T-cell (primary cell): ENCODE results near the gene TUBGCP6. TPM values are rescaled to one million over a fixed set of nuclear protein-coding genes. Genes with fewer than 3 reads are reported as not detected.

Experiments used
- ATAC-seq, 4 experiments: fragments of 200-7000 bp in 3 of 4; fragments of 150-1000 bp in 1 of 4; cut with Tn5 transposase; replicated peaks in 1 of 4; 1 replicate in 3 of 4; 2 replicates in 1 of 4; pipeline ENCODE4 v1.10.0; 2021; ENCODE audit warnings: moderate library complexity in 3 of 4, mild to moderate bottlenecking in 2 of 4, moderate number of reproducible peaks in 1 of 4
- CTCF ChIA-PET, 2 donors: fragments of 300-600 bp; sonication (Branson Sonifier 250); formaldehyde crosslinking; loops; one replicate each; lab custom pipeline; 2022; ENCODE audit warnings: antibody characterized with exemption in 2 of 2; lab: Charles Lee
- POLR2A ChIA-PET, 2 donors: fragments of 300-600 bp; sonication (Branson Sonifier 250); formaldehyde crosslinking; loops; one replicate each; lab custom pipeline; 2022; ENCODE audit warnings: antibody characterized with exemption in 2 of 2; lab: Charles Lee
- DNase-seq, 35 experiments: peaks; one replicate each; pipeline versions ENCODE4 v3.0.0 to v3.0.0-alpha.2; 2013 to 2023
- H3K27ac ChIP-seq: one replicate; pipeline ENCODE4 v1.5.1; 2013; ENCODE audit warnings: low read length
- H3K27me3 ChIP-seq, 2 experiments: replicated peaks in 1 of 2; 1 replicate in 1 of 2; 2 replicates in 1 of 2; pipeline versions ENCODE4 v1.6.1 to v1.7.0; 2013; ENCODE audit warnings: low read length in 1 of 2, mixed read lengths in 1 of 2; ENCODE audit not compliant: control insufficient read depth in 2 of 2, insufficient read depth in 2 of 2; ENCODE audit errors: extremely low read depth in 1 of 2
- H3K36me3 ChIP-seq, 2 donors: 1 replicate in 1 of 2; 2 replicates in 1 of 2; pipeline versions ENCODE4 v1.6.1 to v1.7.0; 2013; ENCODE audit warnings: low read length in 1 of 2; ENCODE audit not compliant: control insufficient read depth in 2 of 2, insufficient read depth in 1 of 2; ENCODE audit errors: extremely low read depth in 1 of 2
- H3K4me1 ChIP-seq, 2 experiments: 1 replicate in 1 of 2; 2 replicates in 1 of 2; pipeline versions ENCODE4 v1.6.1 to v1.7.0; 2013; ENCODE audit warnings: low read length in 2 of 2, mixed read lengths in 1 of 2; ENCODE audit not compliant: insufficient read depth in 2 of 2, control insufficient read depth in 1 of 2; ENCODE audit errors: extremely low read depth in 1 of 2
- H3K4me3 ChIP-seq, 2 donors: 1 replicate in 1 of 2; 2 replicates in 1 of 2; pipeline versions ENCODE4 v1.5.1 to v1.7.0; 2013; ENCODE audit warnings: mild to moderate bottlenecking in 2 of 2, low read length in 1 of 2, moderate library complexity in 1 of 2; ENCODE audit not compliant: control insufficient read depth in 1 of 2; ENCODE audit errors: extremely low read depth in 1 of 2
- H3K9me3 ChIP-seq: 2 replicates; pipeline ENCODE4 v1.7.0; 2013
- H3K27ac Mint-ChIP-seq, 2 donors: one replicate each; pipeline ENCODE4 v1.8.0; 2020 to 2021; ENCODE audit warnings: mild to moderate bottlenecking in 2 of 2, mixed read lengths in 2 of 2
- H3K27me3 Mint-ChIP-seq, 2 donors: one replicate each; pipeline ENCODE4 v1.8.0; 2021 to 2022; ENCODE audit warnings: mixed read lengths in 2 of 2
- H3K36me3 Mint-ChIP-seq: one replicate; pipeline ENCODE4 v1.8.0; 2021; ENCODE audit warnings: mixed read lengths
- H3K4me1 Mint-ChIP-seq, 3 donors: one replicate each; pipeline ENCODE4 v1.8.0; 2020 to 2022; ENCODE audit warnings: mixed read lengths in 3 of 3, mild to moderate bottlenecking in 1 of 3
- H3K4me3 Mint-ChIP-seq, 3 donors: one replicate each; pipeline ENCODE4 v1.8.0; 2020 to 2022; ENCODE audit warnings: mild to moderate bottlenecking in 3 of 3, mixed read lengths in 3 of 3, moderate library complexity in 3 of 3
- H3K9me3 Mint-ChIP-seq, 3 donors: one replicate each; pipeline ENCODE4 v1.8.0; 2020 to 2022; ENCODE audit warnings: mixed read lengths in 3 of 3
- WGBS: methylation state at CpG from one replicate; pipeline ENCODE4 v1.1.5; 2013; ENCODE audit warnings: missing lambda C conversion rate; ENCODE audit not compliant: insufficient coverage; 5-methylcytosine and 5-hydroxymethylcytosine counted together
- total RNA-seq, 35 experiments: library from RNA in 6 of 35; stranded (reverse) in 6 of 35; fragments of 120-200 nt in 1 of 35; gene quantifications; one replicate each; pipeline versions ENCODE4 v1.2.1 to v1.2.4 and lab custom pipeline; 2013 to 2026

The TUBGCP6 gene
- total RNA-seq, 5 donors from 2014 or later (not counting 1 experiment from before 2014, with no cell fraction given): 129 to 144 (median 132) TPM

GRCh38 chr22:50289942-50290630, 45.3 kb upstream of the TUBGCP6 start:
- H3K36me3 Mint-ChIP-seq: no peaks in the 10 kb centered on the region
- no peak for ATAC-seq
- WGBS: 91% methylated on average over 32 of the region's 37 CpGs

GRCh38 chr22:50289151-50289941, 44.5 kb upstream of the TUBGCP6 start:
- Mint-ChIP-seq H3K27me3 (peaks cover 14 to 21% of the 10 kb centered on the region in 2 donors), H3K27ac (no peak overlapping the region), H3K4me1 (peaks cover 6% of the 10 kb centered on the region in 3 donors), H3K4me3 (no peak overlapping the region), H3K9me3 (no peaks in the 10 kb centered on the region), H3K36me3 (no peaks in the 10 kb centered on the region)
- Histone ChIP-seq H3K27ac (no peak overlapping the region), H3K4me3 (no peak overlapping the region), H3K4me1 (peaks cover 0 to 20% of the 10 kb centered on the region in 2 experiments), H3K27me3 (peaks cover 0 to 61% of the 10 kb centered on the region in 2 experiments), H3K9me3 (no peaks in the 10 kb centered on the region), H3K36me3 (no peaks in the 10 kb centered on the region)
- POLR2A ChIA-PET: no interaction called here
- CTCF ChIA-PET: interaction anchor here in 1 of 2 donors (0.6 kb wide), 1 partner anchor 36 kb away, joined by 4 read pairs; no protein-coding TSS in a partner anchor
- 95% methylated on average over 57 of the region's 57 CpGs for WGBS
- DNase-seq: no peak
- no peak for ATAC-seq

More at GRCh38 chr22:50289942-50290630, 45.3 kb upstream of the TUBGCP6 start:
- Histone ChIP-seq H3K4me3 (no peak overlapping the region), H3K36me3 (no peaks in the 10 kb centered on the region), H3K27me3 (peaks cover 0 to 63% of the 10 kb centered on the region in 2 experiments), H3K9me3 (no peaks in the 10 kb centered on the region), H3K27ac (no peak overlapping the region), H3K4me1 (peaks cover 0 to 22% of the 10 kb centered on the region in 2 experiments)
- CTCF ChIA-PET: no interaction called here
- H3K27ac Mint-ChIP-seq: no peak overlapping the region
- no peaks in the 10 kb centered on the region for H3K9me3 Mint-ChIP-seq
- peaks cover 14 to 23% of the 10 kb centered on the region in 2 donors for H3K27me3 Mint-ChIP-seq
- H3K4me1 Mint-ChIP-seq: peaks cover 6% of the 10 kb centered on the region in 3 donors
- POLR2A ChIA-PET: no interaction called here
- H3K4me3 Mint-ChIP-seq: no peak overlapping the region
- no peak for DNase-seq

- CTCF ChIA-PET: no interaction called here
Measured at GRCh38 chr22:50287731-50288130, 42.9 kb upstream of the TUBGCP6 start.

GRCh38 chr22:50286701-50287318, 42.0 kb upstream of the TUBGCP6 start:
- Histone ChIP-seq H3K27ac (no peak overlapping the region), H3K27me3 (peaks cover 0 to 38% of the 10 kb centered on the region in 2 experiments), H3K4me3 (no peak overlapping the region), H3K4me1 (peaks cover 0 to 2% of the 10 kb centered on the region in 2 experiments), H3K9me3 (no peaks in the 10 kb centered on the region), H3K36me3 (no peaks in the 10 kb centered on the region)
- CTCF ChIA-PET: no interaction called here
- H3K27me3 Mint-ChIP-seq: peaks cover 7 to 10% of the 10 kb centered on the region in 2 donors
- no peak overlapping the region for H3K27ac Mint-ChIP-seq
- H3K36me3 Mint-ChIP-seq: no peaks in the 10 kb centered on the region
- ATAC-seq (no peak), DNase-seq (no peak)
- H3K4me1 Mint-ChIP-seq: no peaks in the 10 kb centered on the region
- WGBS: 86% methylated on average over 37 of the region's 40 CpGs
- H3K9me3 Mint-ChIP-seq: no peaks in the 10 kb centered on the region
- POLR2A ChIA-PET: no interaction called here
- no peak overlapping the region for H3K4me3 Mint-ChIP-seq

More at GRCh38 chr22:50287731-50288130, 42.9 kb upstream of the TUBGCP6 start:
- Histone ChIP-seq H3K27me3 (peaks cover 0 to 47% of the 10 kb centered on the region in 2 experiments), H3K4me1 (peaks cover 0 to 9% of the 10 kb centered on the region in 2 experiments), H3K9me3 (no peaks in the 10 kb centered on the region), H3K36me3 (no peaks in the 10 kb centered on the region), H3K4me3 (no peak overlapping the region), H3K27ac (no peak overlapping the region)
- peaks cover 3 to 4% (median 3%) of the 10 kb centered on the region in 3 donors for H3K4me1 Mint-ChIP-seq
- no peak overlapping the region for H3K4me3 Mint-ChIP-seq
- peaks cover 12 to 16% of the 10 kb centered on the region in 2 donors for H3K27me3 Mint-ChIP-seq
- no peaks in the 10 kb centered on the region for H3K36me3 Mint-ChIP-seq
- no peak overlapping the region for H3K27ac Mint-ChIP-seq
- H3K9me3 Mint-ChIP-seq: no peaks in the 10 kb centered on the region
- POLR2A ChIA-PET: no interaction called here
- ATAC-seq (no peak), DNase-seq (no peak)
- 93% methylated on average over 31 of the region's 31 CpGs for WGBS

- ChIA-PET CTCF (no interaction called here), POLR2A (no interaction called here)
- Histone ChIP-seq H3K27ac (no peak overlapping the region), H3K4me1 (no peaks in the 10 kb centered on the region), H3K9me3 (no peaks in the 10 kb centered on the region), H3K4me3 (no peak overlapping the region), H3K36me3 (no peaks in the 10 kb centered on the region), H3K27me3 (peaks cover 0 to 32% of the 10 kb centered on the region in 2 experiments)
- WGBS: 83% methylated on average over 21 of the region's 21 CpGs
- H3K4me3 Mint-ChIP-seq: no peak overlapping the region
- peaks cover 1 to 4% of the 10 kb centered on the region in 2 donors for H3K27me3 Mint-ChIP-seq
- DNase-seq (no peak), ATAC-seq (no peak)
- H3K27ac Mint-ChIP-seq: no peak overlapping the region
- no peaks in the 10 kb centered on the region for H3K4me1 Mint-ChIP-seq
- no peaks in the 10 kb centered on the region for H3K9me3 Mint-ChIP-seq
- H3K36me3 Mint-ChIP-seq: no peaks in the 10 kb centered on the region
Measured at GRCh38 chr22:50286275-50286674, 41.5 kb upstream of the TUBGCP6 start.

- no peaks in the 10 kb centered on the region for H3K4me1 ChIP-seq
- no peaks in the 10 kb centered on the region for H3K36me3 ChIP-seq
- Mint-ChIP-seq H3K36me3 (no peaks in the 10 kb centered on the region), H3K27me3 (peaks cover 0 to 3% of the 10 kb centered on the region in 2 donors), H3K4me1 (no peaks in the 10 kb centered on the region), H3K27ac (no peak overlapping the region), H3K9me3 (no peaks in the 10 kb centered on the region), H3K4me3 (no peak overlapping the region)
- peaks cover 0 to 27% of the 10 kb centered on the region in 2 experiments for H3K27me3 ChIP-seq
- no peak overlapping the region for H3K27ac ChIP-seq
- no peaks in the 10 kb centered on the region for H3K9me3 ChIP-seq
- ATAC-seq: no peak
- ChIA-PET CTCF (no interaction called here), POLR2A (no interaction called here)
- 95% methylated on average over 24 of the region's 34 CpGs for WGBS
- H3K4me3 ChIP-seq: no peak overlapping the region
- no peak for DNase-seq
Measured at GRCh38 chr22:50285568-50286229, 40.9 kb upstream of the TUBGCP6 start.
